ENCODE measurements around the gene TMCC3. TPM values are rescaled to one million over a fixed set of nuclear protein-coding genes. Genes with fewer than 3 reads are reported as not detected.

Gene TMCC3
- total and polyA plus RNA-seq, 9 of the 15 experiments (the other 6 are each of a cell fraction or from before 2014, with no cell fraction given), result not detected

GRCh38 chr12:94587266-94588241 lies 62.8 kb downstream of the TMCC3 start (continued):
- TF ChIP-seq PHB (CRISPR knock-in tag; IDR thresholded peaks at IDR 0.05) (no peak), SOX6 (IDR thresholded peaks at IDR 0.05) (no peak), EP300 (IDR thresholded peaks at IDR 0.05; ENCODE audit: low read length) (no peak)

- no peak overlapping the region for H3K9ac ChIP-seq (ENCODE audit: insufficient read depth in 1 of 2, low read depth in 2 of 2, low read length in 2 of 2)
- H3K36me3 ChIP-seq (ENCODE audit: control insufficient read depth, insufficient read depth, low read length), result no peaks in the 10 kb centered on the region
- H3K9me1 ChIP-seq (ENCODE audit: control insufficient read depth, insufficient read depth, low read length), result no peaks in the 10 kb centered on the region
- no peak overlapping the region for H3K27ac ChIP-seq (ENCODE audit: extremely low read depth, low read depth, low read length)
- DNase-seq (ENCODE audit: extremely low read depth in 1 of 4, low spot score in 3 of 4) (no peak), ATAC-seq (no peak), FAIRE-seq (no peak)
- no peaks in the 10 kb centered on the region for H3K9me3 ChIP-seq (replicated peaks; ENCODE audit: control insufficient read depth, insufficient read depth, low read depth, low read length)
- no peak overlapping the region for H2AFZ ChIP-seq (ENCODE audit: low read depth, low read length)
- in situ Hi-C loops (cut with MboI), result no loop called here
- peaks cover 7 to 34% of the 10 kb centered on the region in 2 experiments; a peak in 3 of 5 replicates for H3K27me3 ChIP-seq (ENCODE audit: control insufficient read depth in 2 of 2, insufficient read depth in 2 of 2, low read length in 2 of 2)
- no peaks in the 10 kb centered on the region for H3K4me1 ChIP-seq (replicated peaks in 1 of 2; ENCODE audit: control insufficient read depth in 2 of 2, insufficient read depth in 2 of 2, low read length in 2 of 2)
- no peaks in the 10 kb centered on the region for H4K20me1 ChIP-seq (replicated peaks; ENCODE audit: control insufficient read depth, insufficient read depth, low read length)
- no peak for TF ChIP-seq HES1 (IDR thresholded peaks at IDR 0.05; ENCODE audit: low read depth)
- no peak for TF ChIP-seq FOXK2 (conservative IDR thresholded peaks at IDR 0.05 in 1 of 2, IDR thresholded peaks at IDR 0.05 in 1 of 2; ENCODE audit: low read depth in 2 of 2)
- no peak for TF ChIP-seq SMARCA4 (IDR thresholded peaks at IDR 0.05)
- H3K4me2 ChIP-seq (ENCODE audit: insufficient read depth, low read length), result no peak overlapping the region
- CTCF ChIA-PET (ENCODE audit: low intra/inter-chr PET ratio), result no interaction called here
- WGBS (ENCODE audit: insufficient coverage, low coverage, missing lambda C conversion rate), result under 1% methylated on average over 8 of the region's 8 CpGs
- POLR2A ChIA-PET, result no interaction called here
- no peak overlapping the region for H3K4me3 ChIP-seq
- intact Hi-C loops (cut with micrococcal nuclease), result no loop called here
- H3K79me2 ChIP-seq (ENCODE audit: control insufficient read depth, insufficient read depth, low read length), result no peaks in the 10 kb centered on the region
- BruUV-seq (replicated peaks), result no TSS peak
These were observed 63.6 kb downstream of the TMCC3 start for GRCh38 chr12:94586589-94587259.

Measured in K562 (cell line).